GM12872 (cell line): ENCODE results near the gene WDR1.

Source experiments
- TF ChIP-seq, protein P1 (sequence below): IDR thresholded peaks from 3 replicates; pipeline ENCODE4 v1.5.1; 2011; ENCODE audit warnings: low read depth, mild to moderate bottlenecking, low read length, moderate library complexity; ENCODE audit not compliant: insufficient read depth

WDR1 gene

DNA sequence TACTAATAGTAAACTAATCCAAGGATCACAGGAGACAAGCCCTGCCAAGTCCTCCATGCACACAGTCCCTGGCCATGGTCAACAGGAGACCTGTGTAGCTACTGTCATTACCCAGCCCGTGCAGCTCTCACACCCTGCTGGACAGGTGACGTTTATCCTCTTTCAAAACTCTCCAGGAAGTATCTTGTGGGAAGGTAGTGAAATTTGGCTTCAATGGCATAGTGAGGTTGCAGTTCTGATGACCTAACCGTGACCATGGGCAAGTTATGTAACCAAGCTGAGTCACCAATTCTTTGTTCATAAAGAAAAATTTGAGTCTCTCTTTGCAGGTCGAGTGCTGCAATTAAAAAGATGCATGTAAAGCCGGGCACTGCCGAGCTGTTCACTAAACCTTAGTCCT, 84.0 kb downstream of the WDR1 start:
- TF ChIP-seq, protein P1, sequence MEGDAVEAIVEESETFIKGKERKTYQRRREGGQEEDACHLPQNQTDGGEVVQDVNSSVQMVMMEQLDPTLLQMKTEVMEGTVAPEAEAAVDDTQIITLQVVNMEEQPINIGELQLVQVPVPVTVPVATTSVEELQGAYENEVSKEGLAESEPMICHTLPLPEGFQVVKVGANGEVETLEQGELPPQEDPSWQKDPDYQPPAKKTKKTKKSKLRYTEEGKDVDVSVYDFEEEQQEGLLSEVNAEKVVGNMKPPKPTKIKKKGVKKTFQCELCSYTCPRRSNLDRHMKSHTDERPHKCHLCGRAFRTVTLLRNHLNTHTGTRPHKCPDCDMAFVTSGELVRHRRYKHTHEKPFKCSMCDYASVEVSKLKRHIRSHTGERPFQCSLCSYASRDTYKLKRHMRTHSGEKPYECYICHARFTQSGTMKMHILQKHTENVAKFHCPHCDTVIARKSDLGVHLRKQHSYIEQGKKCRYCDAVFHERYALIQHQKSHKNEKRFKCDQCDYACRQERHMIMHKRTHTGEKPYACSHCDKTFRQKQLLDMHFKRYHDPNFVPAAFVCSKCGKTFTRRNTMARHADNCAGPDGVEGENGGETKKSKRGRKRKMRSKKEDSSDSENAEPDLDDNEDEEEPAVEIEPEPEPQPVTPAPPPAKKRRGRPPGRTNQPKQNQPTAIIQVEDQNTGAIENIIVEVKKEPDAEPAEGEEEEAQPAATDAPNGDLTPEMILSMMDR: no peak

DNA sequence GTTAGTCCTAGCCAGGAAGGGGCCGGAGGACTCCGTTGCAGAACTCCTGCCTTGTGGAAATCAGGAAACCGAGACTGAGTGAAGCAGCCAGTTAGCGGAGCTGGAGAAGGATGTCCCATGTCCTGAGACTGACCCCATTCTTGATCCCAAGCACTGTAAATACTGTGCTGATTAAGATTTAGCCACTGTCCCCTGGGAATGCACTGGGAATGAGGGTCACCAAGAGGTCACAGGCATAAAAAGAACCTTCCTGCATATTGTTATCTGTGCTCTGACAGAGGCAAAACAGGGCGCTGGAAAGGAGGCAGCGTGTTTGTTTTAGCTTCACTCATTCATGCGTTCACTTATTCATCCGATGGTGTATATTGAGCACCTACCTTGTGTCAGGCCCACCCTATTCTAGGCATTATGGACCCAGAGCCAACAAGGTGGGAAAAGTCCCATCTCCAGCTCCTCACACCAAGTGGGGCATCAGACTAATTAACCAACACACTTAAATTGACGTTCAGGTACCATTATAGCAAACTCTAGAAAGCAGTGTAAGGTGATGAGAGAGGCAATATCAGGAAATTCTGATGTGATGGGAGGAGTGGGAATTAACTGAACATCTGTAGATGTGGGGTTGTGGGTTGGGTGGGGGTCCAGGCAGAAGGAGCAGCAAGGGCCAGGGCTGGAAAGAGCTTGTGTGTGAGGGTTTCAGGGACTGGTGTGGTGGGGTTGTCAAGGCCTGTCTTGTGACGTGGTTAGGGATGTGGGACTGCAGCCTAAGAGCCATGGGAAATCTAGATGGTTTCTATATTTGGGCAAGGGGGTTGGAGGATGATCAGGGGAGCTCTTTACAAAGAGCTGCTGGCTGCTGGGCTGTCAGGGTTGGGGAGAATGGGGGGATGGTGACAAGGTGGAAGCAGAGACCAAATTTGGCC, 84.7 kb downstream of the WDR1 start:
- TF ChIP-seq, protein P1: no peak

DNA sequence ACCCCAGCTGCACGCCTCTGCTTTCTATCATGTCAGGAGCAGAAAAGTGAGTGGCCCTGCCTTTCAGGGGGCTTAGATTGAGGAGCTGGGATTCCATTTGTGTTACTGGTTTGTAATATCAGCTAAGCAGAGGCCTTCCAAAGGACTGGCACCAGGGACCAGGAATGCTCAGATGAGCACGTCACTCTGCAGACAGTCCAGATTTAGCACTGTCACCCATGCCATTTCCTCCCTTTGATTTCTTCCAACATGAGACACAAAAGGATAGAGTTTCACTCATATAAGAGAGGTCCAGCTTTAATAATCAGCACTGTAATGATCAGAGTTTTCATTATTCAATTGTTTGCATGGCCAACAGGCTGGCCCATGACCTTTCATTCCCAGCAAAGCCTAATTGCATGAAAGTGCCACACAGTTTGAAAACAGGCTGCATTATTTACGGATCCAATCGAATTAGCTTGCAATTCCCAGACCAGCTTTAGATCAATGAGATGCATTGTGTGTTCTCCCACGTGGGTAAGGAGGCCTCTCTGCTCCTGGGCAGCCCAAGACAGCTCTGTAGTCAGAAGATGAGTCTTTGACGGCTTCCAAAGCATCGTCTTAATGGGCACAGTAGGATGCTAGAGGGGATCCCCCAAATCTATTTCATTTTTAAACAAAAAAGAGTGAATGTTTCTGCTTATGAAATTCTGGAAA, 85.5 kb downstream of the WDR1 start:
- TF ChIP-seq, protein P1: no peak

DNA sequence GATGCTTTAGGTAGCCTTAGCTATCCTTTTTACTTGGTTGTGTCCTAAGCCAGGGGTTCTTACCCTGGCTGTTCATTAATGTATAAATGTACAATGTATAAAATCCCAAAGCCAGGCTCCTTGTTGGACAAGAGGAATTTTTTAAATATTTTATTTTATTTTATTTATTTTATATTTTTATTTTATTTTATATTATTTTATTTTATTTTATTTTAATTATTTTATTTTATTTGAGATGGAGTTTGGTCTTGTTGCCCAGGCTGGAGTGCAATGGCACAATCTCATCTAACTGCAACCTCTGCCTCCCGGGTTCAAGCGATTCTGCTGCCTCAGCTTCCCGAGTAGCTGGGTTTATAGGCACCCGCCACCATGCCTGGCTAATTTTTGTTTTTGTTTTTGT, 87.2 kb downstream of the WDR1 start:
- TF ChIP-seq, protein P1: no peak

DNA sequence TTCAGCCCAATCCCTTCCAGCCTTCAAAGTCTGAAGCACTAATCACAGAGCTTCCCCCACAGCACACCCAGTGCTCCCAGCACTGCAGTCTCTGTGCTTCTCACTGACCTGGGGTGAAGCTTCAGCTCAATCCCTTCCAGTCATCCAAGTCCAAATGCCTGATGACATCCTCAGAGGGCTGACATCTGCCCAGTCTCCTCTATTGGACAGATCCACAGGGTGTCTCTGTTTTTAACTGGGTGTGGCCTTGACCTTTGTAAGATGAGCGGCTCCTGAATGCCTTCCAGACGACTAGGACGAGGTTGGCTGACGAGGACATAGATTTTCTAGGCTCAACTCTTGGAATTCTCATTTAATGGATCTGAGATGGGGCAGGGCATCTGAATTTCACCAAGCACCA, 87.7 kb downstream of the WDR1 start:
- TF ChIP-seq, protein P1: no peak

DNA sequence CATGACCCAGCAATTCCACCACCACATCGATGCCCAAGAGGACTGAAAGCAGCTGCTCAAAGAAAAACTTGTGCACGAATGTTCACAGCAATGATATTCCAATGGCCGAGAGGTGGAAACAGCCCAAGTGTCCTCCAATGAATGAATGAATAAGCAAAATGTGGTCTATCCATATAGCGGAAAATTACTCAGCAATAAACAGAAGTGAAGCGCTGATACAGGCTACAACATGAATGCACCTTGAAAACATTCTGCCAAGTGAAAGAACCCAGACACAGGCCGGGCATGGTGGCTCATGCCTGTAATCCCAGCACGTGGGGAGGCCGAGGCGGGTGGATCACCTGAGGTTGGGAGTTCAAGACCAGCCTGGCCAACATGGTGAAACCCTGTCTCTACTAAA, 90.1 kb downstream of the WDR1 start:
- TF ChIP-seq, protein P1: no peak

DNA sequence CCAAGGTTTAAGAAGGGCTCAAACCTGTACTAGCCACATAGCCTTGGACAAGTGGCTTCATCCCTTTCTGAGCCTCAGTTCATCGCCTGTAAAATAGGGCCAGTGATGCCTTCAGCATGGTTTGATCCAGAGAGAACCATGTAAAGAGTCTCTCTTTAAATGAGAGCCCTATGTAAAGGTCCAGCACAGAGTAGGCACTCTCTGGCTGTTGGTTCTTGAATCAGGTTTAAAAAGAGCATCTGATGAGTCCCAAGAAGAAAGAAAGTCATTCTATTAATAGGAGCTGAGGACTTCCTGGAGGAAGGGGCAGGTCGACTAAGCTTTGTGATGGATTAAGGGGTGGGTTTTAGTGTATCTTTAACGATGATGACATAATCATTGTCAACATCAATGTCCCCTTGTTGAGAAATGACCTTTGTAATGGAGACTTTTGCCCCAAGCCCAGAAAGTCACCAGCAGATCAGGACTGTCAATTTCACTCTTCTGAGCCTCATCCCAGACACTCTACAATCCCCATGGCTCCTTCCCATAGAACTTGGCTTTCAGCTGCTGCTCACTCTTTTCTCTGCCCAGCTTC, 91.3 kb downstream of the WDR1 start:
- TF ChIP-seq, protein P1: no peak
